Vagina (tissue), 2 donors: ENCODE data around the gene DAZAP2.

Experiments
- POLR2A ChIP-seq, 2 donors: fragments of 450-650 bp; IDR thresholded peaks; one replicate each; pipeline ENCODE4 v1.6.1; 2017; ENCODE audit warnings: antibody characterized with exemption in 2 of 2, mild to moderate bottlenecking in 2 of 2, moderate library complexity in 2 of 2
- TF ChIP-seq, protein P1 (sequence below), 3 experiments: fragments of 450-650 bp in 2 of 3; fragments of 200-600 bp in 1 of 3; sonication (generic) in 1 of 3; IDR thresholded peaks; one replicate each; pipeline ENCODE4 v1.5.1; 2017 to 2019; ENCODE audit warnings: antibody characterized with exemption in 3 of 3, mild to moderate bottlenecking in 2 of 3, moderate library complexity in 2 of 3

GRCh38 chr12:51244269-51244668 lies 5.6 kb downstream of the DAZAP2 start:
- TF ChIP-seq, protein P1, sequence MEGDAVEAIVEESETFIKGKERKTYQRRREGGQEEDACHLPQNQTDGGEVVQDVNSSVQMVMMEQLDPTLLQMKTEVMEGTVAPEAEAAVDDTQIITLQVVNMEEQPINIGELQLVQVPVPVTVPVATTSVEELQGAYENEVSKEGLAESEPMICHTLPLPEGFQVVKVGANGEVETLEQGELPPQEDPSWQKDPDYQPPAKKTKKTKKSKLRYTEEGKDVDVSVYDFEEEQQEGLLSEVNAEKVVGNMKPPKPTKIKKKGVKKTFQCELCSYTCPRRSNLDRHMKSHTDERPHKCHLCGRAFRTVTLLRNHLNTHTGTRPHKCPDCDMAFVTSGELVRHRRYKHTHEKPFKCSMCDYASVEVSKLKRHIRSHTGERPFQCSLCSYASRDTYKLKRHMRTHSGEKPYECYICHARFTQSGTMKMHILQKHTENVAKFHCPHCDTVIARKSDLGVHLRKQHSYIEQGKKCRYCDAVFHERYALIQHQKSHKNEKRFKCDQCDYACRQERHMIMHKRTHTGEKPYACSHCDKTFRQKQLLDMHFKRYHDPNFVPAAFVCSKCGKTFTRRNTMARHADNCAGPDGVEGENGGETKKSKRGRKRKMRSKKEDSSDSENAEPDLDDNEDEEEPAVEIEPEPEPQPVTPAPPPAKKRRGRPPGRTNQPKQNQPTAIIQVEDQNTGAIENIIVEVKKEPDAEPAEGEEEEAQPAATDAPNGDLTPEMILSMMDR (IDR thresholded peaks at IDR 0.05), result no peak
- no peak for TF ChIP-seq POLR2A (IDR thresholded peaks at IDR 0.05)
